Left ventricle myocardium superior (tissue), 1 donor: ENCODE results near the gene NVL. TPM values are rescaled to one million over a fixed set of nuclear protein-coding genes. Genes with fewer than 3 reads are reported as not detected.
"Not testable (repeated sequence)": the region's sequence is repeated elsewhere in the genome, so short reads cannot be mapped to it uniquely, and the experiment has no call there.

Experiments
- ATAC-seq: fragments of 200-7000 bp; cut with Tn5 transposase; one replicate; pipeline ENCODE4 v1.9.1; 2020; ENCODE audit warnings: mild to moderate bottlenecking, moderate library complexity
- DNase-seq: peaks from one replicate; pipeline ENCODE4 v3.0.0-alpha.2; 2020
- intact Hi-C: fragments of 100-400 bp; cut with micrococcal nuclease; formaldehyde crosslinking; loops from one replicate; pipeline ENCODE4 v1.11.0; 2022
- total RNA-seq: library from RNA; stranded (reverse); fragmentation: NEBNext Ultra II Directional; extraction: Animal tissue kit (Norgen Biotek cat#: 25700); gene quantifications from one replicate; pipeline ENCODE4 v1.2.1, GENCODE V29; 2021
- donor health status: DM: no; HTN: yes; CAD: no; lungs with severe emphysema.

NVL gene
- total RNA-seq, 1 donor from 2014 or later = 9.5 TPM

DNA sequence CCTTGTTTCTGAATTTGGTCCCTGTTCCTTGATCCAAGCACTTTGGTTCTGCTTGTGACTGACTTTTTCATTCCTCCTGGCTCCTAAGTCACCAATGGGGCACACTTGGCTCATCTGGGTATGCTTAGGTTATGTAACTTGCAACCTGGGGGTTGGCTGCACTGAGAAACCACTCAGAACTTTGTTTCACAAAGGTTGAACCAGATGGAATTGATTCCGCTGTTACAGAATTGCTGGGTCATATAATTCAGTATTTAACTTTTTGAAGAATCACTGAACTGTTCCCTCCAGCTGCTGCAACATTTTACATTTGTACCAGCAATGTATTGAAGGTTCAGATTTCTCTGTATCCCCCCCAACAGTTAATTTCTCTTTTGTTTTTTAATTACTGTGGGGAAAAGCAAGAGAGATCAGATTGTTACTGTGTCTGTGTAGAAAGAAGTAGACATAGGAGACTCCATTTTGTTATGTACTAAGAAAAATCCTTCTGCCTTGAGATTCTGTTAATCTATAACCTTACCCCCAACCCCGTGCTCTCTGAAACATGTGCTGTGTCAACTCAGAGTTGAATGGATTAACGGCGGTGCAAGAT, 9.6 kb upstream of the NVL start:
- DNase-seq (no peak), ATAC-seq (no peak)
- intact Hi-C loops = no loop called here

DNA sequence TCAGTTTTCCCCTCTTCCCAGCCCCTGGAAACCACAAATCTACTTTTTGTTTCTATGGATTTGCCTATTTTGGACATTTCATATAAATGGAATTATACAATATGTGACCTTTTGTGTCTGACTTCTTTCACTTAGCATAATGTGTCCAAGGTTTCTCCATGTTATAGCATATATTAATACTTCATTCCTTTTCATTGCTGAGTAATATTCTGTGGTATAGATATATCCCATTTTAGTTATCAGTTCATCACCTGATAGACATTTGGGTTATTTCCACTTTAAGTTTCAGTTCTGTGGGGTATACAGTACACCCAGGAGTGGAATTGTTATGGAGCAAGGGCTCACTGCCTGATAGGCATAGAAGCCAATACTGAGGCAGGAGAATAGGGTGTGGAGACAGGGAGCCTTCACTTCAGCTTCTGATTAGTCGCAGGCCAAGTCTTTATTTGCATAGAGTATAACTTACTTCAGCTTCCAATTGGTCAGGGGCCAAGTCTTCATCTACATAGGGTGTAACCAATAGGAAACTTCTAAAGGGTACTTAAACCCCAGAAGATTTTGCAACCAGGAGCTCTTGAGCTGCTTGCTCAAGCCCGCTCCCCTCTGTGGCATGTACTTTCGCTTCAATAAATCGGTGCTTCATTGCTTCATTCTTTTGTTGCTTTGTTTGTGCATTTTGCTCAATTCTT, 8.3 kb upstream of the NVL start:
- DNase-seq (no peak), ATAC-seq (no peak)
- intact Hi-C loops = no loop called here

DNA sequence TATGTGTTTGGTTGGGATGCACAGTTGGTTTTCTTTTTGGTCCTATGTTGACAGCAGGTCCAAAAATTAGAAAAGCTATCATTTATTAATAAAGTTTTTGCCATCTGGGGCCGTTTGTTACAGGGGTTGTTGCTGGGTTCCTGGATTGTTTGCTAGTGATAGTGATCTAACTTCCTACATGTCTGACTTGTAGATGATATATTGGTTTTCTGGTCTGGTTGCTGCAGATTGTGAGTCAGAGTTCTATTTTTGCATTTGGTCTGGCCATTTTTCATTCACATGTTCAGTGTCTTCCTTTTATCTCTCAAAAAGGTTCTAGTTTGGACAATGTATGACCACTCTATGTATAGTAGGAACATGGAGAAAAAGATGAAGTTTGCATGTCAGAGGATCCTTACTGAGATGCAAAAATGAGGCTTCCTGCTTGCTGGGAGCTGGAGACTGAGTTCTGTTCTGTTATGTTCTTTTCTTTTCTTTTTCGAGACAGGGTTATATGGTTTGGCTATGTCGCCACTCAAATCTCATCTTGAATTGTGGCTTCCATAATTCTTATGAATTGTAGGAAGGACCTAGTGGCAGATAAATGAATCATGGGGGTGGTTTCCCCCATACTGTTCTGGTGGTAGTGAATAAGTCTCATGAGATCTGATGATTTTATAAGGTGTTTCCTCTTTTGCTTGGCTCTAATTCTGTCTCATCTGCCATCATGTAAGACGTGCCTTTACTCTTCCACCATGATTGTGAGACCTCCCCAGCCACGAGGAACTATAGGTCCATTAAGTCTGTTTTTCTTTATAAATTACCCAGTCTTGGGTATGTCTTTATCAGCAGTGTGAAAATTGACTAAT, 4.2 kb upstream of the NVL start:
- ATAC-seq (no peak), DNase-seq (no peak)
- intact Hi-C loops = loop anchor here (5.0 kb wide), 1 partner anchor 222 kb away; the partner anchor contains the start of gene FBXO28

DNA sequence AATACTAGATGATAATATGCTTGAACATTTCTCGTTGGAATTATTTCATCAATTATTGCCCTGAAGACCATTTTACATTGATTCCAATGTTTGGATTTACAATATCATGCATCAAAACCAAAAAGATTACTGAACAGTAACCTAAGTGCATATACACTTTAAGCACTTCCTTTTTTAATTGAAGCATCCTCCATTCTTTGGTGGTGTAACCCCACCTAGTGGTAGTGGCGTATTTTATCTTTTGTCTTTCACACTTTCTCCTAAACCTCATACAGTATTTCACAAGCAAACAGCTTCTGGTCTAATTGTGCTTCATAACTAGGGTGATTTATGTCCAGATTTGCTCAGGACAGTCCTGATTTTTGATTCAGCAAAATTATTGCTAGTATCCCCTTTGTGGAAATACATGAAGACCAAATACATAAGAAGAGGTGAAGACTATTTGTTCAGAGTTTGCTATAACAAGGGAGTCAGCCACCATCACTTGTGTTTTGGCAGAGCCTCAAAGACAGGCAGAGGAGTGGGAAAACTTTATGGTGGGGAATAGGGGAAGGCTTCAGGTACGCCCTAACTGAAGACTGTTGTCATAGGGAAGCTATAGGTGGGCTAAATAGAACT, 3.4 kb upstream of the NVL start:
- intact Hi-C loops = loop anchor here (5.0 kb wide), 1 partner anchor 221 kb away; the partner anchor contains the start of gene FBXO28
- ATAC-seq = peak; percentile 42
- DNase-seq = no peak

DNA sequence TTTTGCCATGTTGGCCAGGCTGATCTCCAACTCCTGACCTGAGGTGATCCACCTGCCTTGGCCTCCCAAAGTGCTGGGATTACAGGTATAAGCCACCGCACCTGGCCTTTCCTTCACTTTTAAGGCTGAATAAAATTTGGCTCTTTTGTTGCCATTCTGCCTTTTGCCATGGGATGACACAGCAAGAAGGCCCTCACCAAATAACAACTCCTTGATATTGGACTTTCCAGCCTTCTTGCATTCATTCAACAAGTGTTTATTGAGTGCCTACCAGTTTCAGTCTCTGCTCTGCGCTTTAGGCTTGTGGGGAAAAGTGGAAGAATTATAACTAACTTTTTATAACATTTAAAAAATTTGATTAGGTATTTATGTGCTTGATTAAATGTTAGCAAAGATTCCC, 1.9 kb upstream of the NVL start:
- DNase-seq (no peak), ATAC-seq (no peak)
- intact Hi-C loops = loop anchor here (5.0 kb wide), 1 partner anchor 220 kb away; the partner anchor contains the start of gene FBXO28

DNA sequence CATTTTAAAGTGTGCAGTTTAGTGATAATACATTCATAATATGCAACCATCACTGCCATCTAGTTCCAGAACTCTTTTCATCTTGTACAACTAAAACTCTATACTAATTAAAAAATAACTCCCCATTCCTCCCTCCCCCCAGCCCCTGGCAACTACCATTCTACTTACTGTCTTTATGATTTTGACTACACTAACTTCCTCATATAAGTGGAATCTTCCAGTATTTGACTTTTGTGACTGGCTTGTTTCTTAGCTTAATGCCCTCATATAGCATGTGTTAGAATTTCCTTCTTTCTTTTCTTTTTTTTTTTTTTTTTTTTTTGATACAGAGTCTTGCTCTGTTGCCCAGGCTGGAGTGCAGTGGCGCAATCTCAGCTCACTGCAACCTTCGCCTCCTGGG, 1.4 kb upstream of the NVL start:
- intact Hi-C loops = loop anchor here (5.0 kb wide), 1 partner anchor 219 kb away; the partner anchor contains the start of gene FBXO28
- ATAC-seq = no peak
- DNase-seq = no peak

DNA sequence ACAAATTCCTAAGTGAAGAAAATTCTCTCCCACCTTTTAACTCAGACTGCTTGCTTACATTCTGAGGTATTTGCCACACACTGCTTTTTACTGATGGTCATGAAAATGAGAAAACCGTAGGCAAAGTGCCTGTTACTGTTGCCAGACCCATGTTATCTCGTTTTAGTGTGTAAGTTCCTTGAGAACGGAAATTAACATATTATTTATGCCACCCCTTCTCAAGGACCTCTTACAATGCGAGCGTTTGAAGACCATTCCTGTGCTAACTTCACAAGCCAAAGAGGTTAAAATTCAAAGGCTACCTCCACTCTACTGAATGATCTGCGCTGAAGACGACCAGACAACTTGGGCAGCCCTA, 509 bp downstream of the NVL start:
- intact Hi-C loops = no loop called here
- DNase-seq = no peak
- no peak for ATAC-seq

DNA sequence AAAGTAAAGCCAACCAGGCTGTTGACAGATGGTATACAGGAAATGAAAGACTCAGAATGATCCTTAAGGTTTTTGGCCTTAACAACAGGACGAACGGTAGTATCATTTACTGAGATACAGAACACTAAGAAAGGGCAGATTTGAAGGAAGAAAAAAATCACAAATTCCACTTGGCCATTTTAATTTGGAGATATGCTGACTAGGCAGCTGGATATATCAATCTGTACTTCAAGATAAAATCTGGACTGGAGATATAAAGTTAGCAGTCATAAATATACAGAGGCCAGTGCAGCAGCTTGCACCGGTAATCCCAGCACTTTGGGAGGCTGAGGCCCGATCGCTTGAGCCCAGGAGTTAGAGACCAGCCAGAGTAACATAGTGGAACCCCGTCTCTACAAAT, 1.3 kb downstream of the NVL start:
- no peak for ATAC-seq
- no peak for DNase-seq
- intact Hi-C loops = no loop called here

DNA sequence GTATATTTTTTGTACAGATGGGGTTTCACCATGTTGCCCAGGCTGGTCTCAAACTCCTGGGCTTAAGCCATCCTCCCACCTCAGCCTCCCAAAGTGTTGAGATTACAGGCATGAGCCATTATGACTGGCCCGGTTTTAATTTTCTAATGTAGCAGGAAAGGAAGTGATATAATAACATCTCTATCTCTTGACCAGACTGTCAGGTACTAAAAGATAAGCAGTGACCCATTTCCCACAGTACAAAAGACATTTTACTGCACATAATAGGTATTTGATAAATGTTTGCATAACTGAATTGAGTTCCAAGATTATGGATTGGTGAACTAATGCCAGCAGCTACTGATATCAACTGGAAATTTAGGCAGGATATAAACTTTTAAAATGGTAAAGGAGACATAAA, 4.0 kb downstream of the NVL start:
- no peak for ATAC-seq
- intact Hi-C loops = no loop called here
- no peak for DNase-seq

DNA sequence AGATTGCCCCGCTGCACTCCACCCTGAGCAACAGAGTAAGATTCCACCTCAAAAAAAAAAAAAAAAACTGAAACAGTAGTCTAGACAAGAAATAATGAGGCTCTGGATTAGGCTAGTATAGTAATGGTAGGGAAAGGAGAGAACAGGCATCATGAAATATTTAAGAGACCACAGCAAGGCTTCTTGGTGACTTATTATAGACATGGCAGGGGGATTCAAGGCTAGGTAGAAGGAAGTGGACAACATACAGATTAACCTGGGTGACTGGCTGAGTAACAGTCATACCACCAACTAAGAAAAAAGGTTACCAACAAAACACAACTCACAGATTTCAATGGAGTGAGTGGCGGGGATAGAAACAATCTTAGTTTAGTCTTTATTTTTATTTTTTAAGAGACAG, 8.3 kb downstream of the NVL start:
- ATAC-seq = no peak
- DNase-seq = no peak
- intact Hi-C loops = no loop called here

DNA sequence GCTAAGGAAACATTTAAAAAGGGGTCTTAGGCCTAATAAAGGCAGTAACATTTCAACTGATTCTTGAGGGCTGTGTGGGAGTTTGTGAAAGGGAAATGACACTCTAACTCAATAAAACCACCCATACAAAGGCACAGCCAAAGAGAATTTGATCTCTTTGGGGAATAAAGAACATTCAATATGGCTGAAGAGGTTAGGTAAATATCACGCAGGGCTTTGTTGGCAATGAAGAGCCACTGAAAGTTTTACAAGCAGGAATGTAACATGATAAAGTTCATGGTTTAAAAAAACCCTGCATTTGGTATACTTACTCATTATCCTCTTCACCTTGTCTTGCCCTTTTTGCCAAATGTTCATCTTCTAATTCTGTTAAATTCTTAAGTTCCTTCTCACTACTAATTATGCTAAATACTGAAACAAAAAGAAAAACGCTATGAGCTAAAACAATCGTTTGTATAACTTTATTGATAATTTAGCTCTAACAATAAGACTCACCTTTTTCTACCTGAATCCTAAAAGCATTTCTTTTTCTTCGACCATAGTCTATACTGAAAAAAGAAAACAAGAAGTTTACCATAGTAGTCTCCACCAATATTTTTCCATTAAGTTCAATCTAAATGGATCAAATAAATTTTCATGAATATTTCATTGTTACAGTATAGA, 12.5 kb downstream of the NVL start:
- intact Hi-C loops = no loop called here

DNA sequence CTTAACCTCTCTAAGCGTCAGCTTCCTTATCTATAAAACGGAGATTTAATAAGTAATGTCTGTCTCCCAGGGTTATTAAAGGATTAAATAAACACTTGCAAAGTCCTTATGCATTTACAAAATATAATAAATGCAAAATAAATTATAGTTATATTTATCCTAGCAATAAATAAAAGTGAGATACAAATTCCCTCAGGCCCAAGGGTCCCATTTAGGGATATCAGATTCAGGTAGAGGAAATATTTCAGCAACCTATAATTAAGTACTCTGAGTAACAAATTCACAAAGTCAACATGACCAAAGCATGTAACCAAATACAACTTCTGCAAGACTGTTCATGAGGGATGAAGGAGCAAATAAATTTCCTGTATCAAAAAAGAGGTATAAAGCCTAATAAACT, 17.9 kb downstream of the NVL start:
- no peak for ATAC-seq
- no peak for DNase-seq
- intact Hi-C loops = no loop called here

More for the DNA sequence above, 12.5 kb downstream of the NVL start:
- DNase-seq (no peak), ATAC-seq (no peak)

DNA sequence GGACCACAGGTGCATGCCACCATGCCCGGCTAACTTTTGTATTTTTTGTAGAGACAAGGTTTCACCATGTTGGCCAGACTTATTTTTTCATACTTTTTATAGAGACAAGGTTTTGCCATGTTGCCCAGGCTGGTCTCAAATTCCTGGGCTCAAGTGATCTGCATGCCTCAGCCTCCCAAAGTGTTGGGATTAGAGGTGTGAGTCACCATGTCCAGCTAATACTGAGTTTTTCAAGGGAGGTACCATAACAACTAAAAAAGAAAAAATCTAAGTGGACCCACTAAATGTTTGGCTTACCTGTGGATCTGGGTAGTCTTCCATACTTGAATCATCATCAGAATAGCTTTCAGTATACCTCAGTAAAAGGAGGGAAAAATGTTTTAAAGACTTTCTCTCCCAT, 18.5 kb downstream of the NVL start:
- intact Hi-C loops, DNase-seq, ATAC-seq: not testable (repeated sequence)

DNA sequence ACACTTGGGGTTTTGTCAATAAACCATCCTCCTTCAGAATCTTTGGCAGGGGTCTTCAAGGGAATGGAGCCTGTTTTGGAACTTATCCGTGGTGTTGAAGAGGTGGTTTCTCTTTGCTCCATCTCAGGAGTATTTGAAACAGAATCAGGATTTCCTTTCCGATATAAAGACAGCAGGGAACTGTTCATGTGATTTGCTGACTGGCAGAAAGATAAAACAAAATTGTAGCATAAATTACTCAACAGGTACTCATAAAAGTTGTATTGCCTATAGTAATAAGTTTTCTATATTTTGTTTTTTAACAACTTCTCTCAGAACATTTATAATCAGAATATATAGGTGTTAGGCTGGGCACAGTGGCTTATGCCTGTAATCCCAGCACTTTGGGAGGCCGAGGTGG, 21.9 kb downstream of the NVL start:
- DNase-seq = no peak
- ATAC-seq = no peak
- intact Hi-C loops = loop anchor here (10.0 kb wide), 1 partner anchor 87 kb away; no protein-coding TSS in a partner anchor

DNA sequence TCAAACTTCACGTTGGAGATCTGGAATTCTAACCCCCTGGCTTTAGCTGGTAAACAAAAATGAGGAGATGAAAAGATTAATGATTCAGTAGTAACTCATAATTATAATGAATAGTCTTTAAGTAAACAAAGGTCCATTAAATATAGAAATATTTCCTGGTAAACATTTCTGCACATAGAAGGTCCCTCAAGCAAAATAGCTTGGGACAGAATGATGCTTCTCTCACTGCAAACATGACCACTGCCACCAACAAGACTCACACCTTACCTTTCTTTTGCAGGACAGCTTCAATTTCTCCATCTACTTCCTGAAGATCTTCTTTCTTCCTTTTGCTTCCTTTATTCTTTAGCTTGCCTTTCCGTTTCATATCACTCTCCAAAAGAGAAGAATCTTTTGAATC, 25.2 kb downstream of the NVL start:
- DNase-seq = no peak
- intact Hi-C loops = loop anchor here (10.0 kb wide), 1 partner anchor 90 kb away; no protein-coding TSS in a partner anchor

DNA sequence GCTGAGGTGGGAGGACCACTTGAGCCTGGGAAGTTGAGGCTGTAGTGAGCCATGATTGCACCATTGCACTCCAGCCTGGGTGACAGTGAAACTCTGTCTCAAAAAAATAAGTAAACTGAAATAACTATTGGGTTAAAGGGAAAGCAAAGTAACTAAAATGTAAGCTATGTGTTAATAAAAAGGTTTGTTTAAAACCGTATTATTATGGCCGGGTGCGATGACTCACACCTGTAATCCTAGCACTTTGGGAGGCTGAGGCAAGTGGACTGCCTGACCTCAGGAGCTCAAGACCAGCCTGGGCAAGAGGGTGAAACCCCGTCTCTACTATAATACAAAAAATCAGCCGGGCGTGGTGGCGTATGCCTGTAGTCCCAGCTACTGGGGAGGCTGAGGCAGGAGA, 27.0 kb downstream of the NVL start:
- intact Hi-C loops = loop anchor here (10.0 kb wide), 1 partner anchor 92 kb away; no protein-coding TSS in a partner anchor
- ATAC-seq (no peak), DNase-seq (no peak)

More for the DNA sequence above, 25.2 kb downstream of the NVL start:
- ATAC-seq = no peak

DNA sequence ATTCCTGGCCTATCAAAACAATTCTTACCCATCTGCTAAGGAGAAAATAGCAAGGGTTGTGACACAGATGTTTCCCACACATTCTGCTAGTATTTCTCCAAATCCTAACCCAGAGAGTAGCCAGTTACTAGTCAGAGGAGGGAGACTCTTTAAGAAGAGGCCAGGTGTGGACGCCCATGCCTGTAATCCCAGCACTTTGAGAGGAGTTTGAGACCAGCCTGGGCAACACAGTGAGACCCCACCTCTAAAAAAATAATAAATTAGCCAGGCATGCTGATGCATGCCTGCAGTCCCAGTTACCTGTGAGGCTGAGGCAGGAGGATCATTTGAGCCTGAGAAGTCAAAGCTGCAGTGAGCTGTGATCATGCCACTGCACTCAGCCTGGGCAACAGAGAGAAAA, 28.6 kb downstream of the NVL start:
- DNase-seq = no peak
- no peak for ATAC-seq
- intact Hi-C loops = loop anchor here (10.0 kb wide), 1 partner anchor 93 kb away; no protein-coding TSS in a partner anchor

DNA sequence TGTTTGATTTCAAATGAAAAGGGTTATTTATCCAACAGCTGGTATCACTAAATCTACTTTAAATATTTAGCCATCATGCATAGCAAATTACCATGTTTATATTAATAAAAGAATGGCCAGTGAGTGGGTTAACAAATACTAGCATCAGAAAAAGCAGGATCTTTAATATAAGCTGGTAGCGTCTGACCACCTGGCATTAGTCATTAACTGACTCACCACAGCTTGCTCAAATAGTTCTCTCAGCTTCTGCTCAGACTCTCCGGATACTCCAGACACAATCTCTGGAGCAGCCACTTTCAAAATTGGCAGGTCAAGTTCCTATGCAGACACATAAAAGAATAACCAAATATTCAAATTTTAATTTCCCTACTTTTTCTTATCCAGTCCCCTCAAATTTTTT, 29.6 kb downstream of the NVL start:
- DNase-seq = no peak
- no peak for ATAC-seq
- intact Hi-C loops = loop anchor here (10.0 kb wide), 1 partner anchor 94 kb away; no protein-coding TSS in a partner anchor
